Activated CD4-positive, alpha-beta T cell treated with anti-CD3 and anti-CD28 coated beads, Interleukin-2, amount 50 U/mL, for 1 hour (primary cell): ENCODE data around the gene HELZ.

Experiments
- DNase-seq: peaks from one replicate; pipeline ENCODE4 v3.0.0-alpha.2; 2020

HELZ gene

GRCh38 chr17:67021196-67021595, 223.8 kb downstream of the HELZ start:
- no peak for DNase-seq
